ENCODE results near the gene NDUFB8.

The NDUFB8 gene

GRCh38 chr10:100522945-100523344, 6.7 kb downstream of the NDUFB8 start:
- no peak overlapping the region for H3K4me3 ChIP-seq (ENCODE audit: low read length in 2 of 2)
- H3K9me3 ChIP-seq (ENCODE audit: control insufficient read depth in 2 of 2, low read length in 2 of 2): no peaks in the 10 kb centered on the region
- no peak overlapping the region for H3K27ac ChIP-seq (ENCODE audit: low read depth in 2 of 2, low read length in 2 of 2)
- peaks cover 0 to 5% of the 10 kb centered on the region in 2 donors for H3K27me3 ChIP-seq (ENCODE audit: control insufficient read depth in 2 of 2, insufficient read depth in 2 of 2, low read length in 2 of 2)
- H3K4me1 ChIP-seq (ENCODE audit: control insufficient read depth in 2 of 2, insufficient read depth in 2 of 2, low read length in 2 of 2): peaks cover 3 to 5% of the 10 kb centered on the region in 2 donors
- peaks cover 31 to 42% of the 10 kb centered on the region in 2 donors for H3K36me3 ChIP-seq (ENCODE audit: control insufficient read depth in 2 of 2, insufficient read depth in 2 of 2, low read length in 2 of 2)
- H3K9ac ChIP-seq (ENCODE audit: low read depth in 1 of 2, low read length in 2 of 2): no peak overlapping the region

DNA sequence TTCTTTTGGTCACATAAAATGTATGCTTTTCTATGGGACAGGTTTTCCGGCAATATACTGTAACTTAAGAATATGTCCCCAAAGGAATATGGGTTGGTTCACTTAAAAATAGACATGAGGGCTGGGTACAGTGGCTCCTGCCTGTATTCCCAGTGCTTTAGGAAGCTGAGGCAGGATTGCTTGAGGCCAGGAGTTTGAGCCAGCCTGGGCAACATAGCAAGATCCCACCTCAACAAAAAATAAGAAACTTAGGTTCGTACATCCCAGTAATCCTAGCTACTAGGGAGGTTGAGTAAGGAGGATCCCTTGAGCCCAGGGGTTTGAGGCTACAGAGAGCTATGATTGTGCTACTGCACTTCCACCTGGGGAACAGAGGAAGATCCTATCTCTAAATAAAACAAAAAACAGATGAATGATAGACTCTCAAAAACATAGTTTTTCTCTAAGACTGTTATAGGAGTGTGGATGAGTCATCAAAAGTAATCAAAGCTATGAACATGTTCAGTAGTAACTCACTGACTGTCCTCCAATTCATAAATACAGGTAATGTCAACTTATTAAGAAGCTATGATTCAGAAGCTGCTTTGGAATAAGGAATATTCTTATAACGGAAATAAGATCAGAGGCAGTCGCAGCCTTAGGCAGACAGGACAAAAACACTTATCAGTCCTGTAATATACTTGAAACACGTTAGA, 7.4 kb downstream of the NDUFB8 start:
- Histone ChIP-seq H3K9ac (ENCODE audit: low read depth in 1 of 2, low read length in 2 of 2) (no peak overlapping the region), H3K4me3 (ENCODE audit: low read length in 2 of 2) (no peak overlapping the region), H3K36me3 (ENCODE audit: control insufficient read depth in 2 of 2, insufficient read depth in 2 of 2, low read length in 2 of 2) (peaks cover 31 to 42% of the 10 kb centered on the region in 2 donors), H3K4me1 (ENCODE audit: control insufficient read depth in 2 of 2, insufficient read depth in 2 of 2, low read length in 2 of 2) (peaks cover 2 to 5% of the 10 kb centered on the region in 2 donors), H3K9me3 (ENCODE audit: control insufficient read depth in 2 of 2, low read length in 2 of 2) (no peaks in the 10 kb centered on the region), H3K27me3 (ENCODE audit: control insufficient read depth in 2 of 2, insufficient read depth in 2 of 2, low read length in 2 of 2) (peaks cover 0 to 5% of the 10 kb centered on the region in 2 donors), H3K27ac (ENCODE audit: low read depth in 2 of 2, low read length in 2 of 2) (no peak overlapping the region)

GRCh38 chr10:100520811-100521210, 8.9 kb downstream of the NDUFB8 start:
- H3K4me3 ChIP-seq (ENCODE audit: low read length in 2 of 2): no peak overlapping the region
- H3K9ac ChIP-seq (ENCODE audit: low read depth in 1 of 2, low read length in 2 of 2): no peak overlapping the region
- peaks cover 2 to 5% of the 10 kb centered on the region in 2 donors for H3K4me1 ChIP-seq (ENCODE audit: control insufficient read depth in 2 of 2, insufficient read depth in 2 of 2, low read length in 2 of 2)
- no peaks in the 10 kb centered on the region for H3K9me3 ChIP-seq (ENCODE audit: control insufficient read depth in 2 of 2, low read length in 2 of 2)
- H3K27ac ChIP-seq (ENCODE audit: low read depth in 2 of 2, low read length in 2 of 2): no peak overlapping the region
- H3K27me3 ChIP-seq (ENCODE audit: control insufficient read depth in 2 of 2, insufficient read depth in 2 of 2, low read length in 2 of 2): peaks cover 0 to 5% of the 10 kb centered on the region in 2 donors
- H3K36me3 ChIP-seq (ENCODE audit: control insufficient read depth in 2 of 2, insufficient read depth in 2 of 2, low read length in 2 of 2): peaks cover 21 to 29% of the 10 kb centered on the region in 2 donors

DNA sequence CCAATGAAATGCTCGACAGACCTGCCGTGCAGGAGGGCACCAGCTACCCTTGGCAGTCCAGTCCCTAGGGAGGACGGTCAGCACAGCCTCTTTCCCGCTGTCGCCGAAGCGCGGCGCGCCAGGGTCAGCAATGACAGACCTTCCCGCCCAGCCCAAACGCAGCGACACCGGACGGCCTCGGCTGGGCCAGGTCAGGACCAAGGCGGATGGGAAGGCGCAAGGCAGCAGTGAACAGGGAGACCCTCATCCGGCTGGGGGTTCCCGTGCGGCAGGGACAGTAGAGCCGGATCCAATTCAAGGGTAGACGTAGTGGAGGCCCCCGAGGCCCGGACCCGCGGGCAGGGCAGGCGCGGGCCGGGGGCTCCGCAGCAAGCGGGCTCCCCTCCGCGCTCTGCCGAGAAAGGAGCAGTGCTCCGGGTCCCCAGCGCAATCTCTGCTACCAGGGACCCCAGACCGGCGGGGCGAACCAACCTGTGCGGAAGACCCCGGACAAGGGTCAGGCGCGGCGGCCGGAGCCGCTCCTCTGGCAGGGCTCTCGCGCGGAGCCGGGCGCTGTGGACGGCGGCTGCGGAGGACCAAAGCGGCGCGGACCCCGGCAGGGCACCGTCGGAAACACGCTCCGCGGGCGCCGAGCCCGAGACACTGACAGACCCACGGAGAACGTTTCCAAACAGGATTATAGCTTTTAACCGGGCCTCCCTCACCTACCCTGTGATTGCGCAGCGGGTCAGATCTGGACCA, 10.2 kb downstream of the NDUFB8 start, which contains the start of gene SEC31B:
Gene SEC31B, minus strand, starts transcription at position 551 of the 741 bp plus-strand sequence. CDS start 2,909 bp downstream, outside the sequence.
- no peak within 1 kb of the TSS for H3K27ac ChIP-seq (ENCODE audit: low read depth in 2 of 2, low read length in 2 of 2)
- H3K27me3 ChIP-seq (ENCODE audit: control insufficient read depth in 2 of 2, insufficient read depth in 2 of 2, low read length in 2 of 2): peaks cover 0 to 5% of the 10 kb centered on the region in 2 donors
- peaks cover 2 to 5% of the 10 kb centered on the region in 2 donors for H3K4me1 ChIP-seq (ENCODE audit: control insufficient read depth in 2 of 2, insufficient read depth in 2 of 2, low read length in 2 of 2)
- H3K36me3 ChIP-seq (ENCODE audit: control insufficient read depth in 2 of 2, insufficient read depth in 2 of 2, low read length in 2 of 2): peaks cover 10 to 17% of the 10 kb centered on the region in 2 donors
- H3K9me3 ChIP-seq (ENCODE audit: control insufficient read depth in 2 of 2, low read length in 2 of 2): no peaks in the 10 kb centered on the region
- H3K9ac ChIP-seq (ENCODE audit: low read depth in 1 of 2, low read length in 2 of 2): peak within 1 kb of the TSS in 1 of 2 donors; percentile 10
- H3K4me3 ChIP-seq (ENCODE audit: low read length in 2 of 2): peak within 1 kb of the TSS; percentile 32 to 39

GRCh38 chr10:100518761-100519241, 10.9 kb downstream of the NDUFB8 start:
- peaks cover 3 to 10% of the 10 kb centered on the region in 2 donors for H3K36me3 ChIP-seq (ENCODE audit: control insufficient read depth in 2 of 2, insufficient read depth in 2 of 2, low read length in 2 of 2)
- H3K27me3 ChIP-seq (ENCODE audit: control insufficient read depth in 2 of 2, insufficient read depth in 2 of 2, low read length in 2 of 2): peaks cover 0 to 5% of the 10 kb centered on the region in 2 donors
- H3K9me3 ChIP-seq (ENCODE audit: control insufficient read depth in 2 of 2, low read length in 2 of 2): no peaks in the 10 kb centered on the region
- H3K9ac ChIP-seq (ENCODE audit: low read depth in 1 of 2, low read length in 2 of 2): peak overlapping the region in 1 of 2 donors; percentile 10
- H3K4me3 ChIP-seq (ENCODE audit: low read length in 2 of 2): peak overlapping the region in 1 of 2 donors; percentile 8
- H3K27ac ChIP-seq (ENCODE audit: low read depth in 2 of 2, low read length in 2 of 2): no peak overlapping the region
- peaks cover 2 to 5% of the 10 kb centered on the region in 2 donors for H3K4me1 ChIP-seq (ENCODE audit: control insufficient read depth in 2 of 2, insufficient read depth in 2 of 2, low read length in 2 of 2)

GRCh38 chr10:100516847-100517246, 12.8 kb downstream of the NDUFB8 start:
- H3K4me1 ChIP-seq (ENCODE audit: control insufficient read depth in 2 of 2, insufficient read depth in 2 of 2, low read length in 2 of 2): peaks cover 2 to 5% of the 10 kb centered on the region in 2 donors
- peaks cover 5 to 6% of the 10 kb centered on the region in 2 donors for H3K36me3 ChIP-seq (ENCODE audit: control insufficient read depth in 2 of 2, insufficient read depth in 2 of 2, low read length in 2 of 2)
- peaks cover 0 to 5% of the 10 kb centered on the region in 2 donors for H3K27me3 ChIP-seq (ENCODE audit: control insufficient read depth in 2 of 2, insufficient read depth in 2 of 2, low read length in 2 of 2)
- no peaks in the 10 kb centered on the region for H3K9me3 ChIP-seq (ENCODE audit: control insufficient read depth in 2 of 2, low read length in 2 of 2)
- H3K27ac ChIP-seq (ENCODE audit: low read depth in 2 of 2, low read length in 2 of 2): no peak overlapping the region
- H3K9ac ChIP-seq (ENCODE audit: low read depth in 1 of 2, low read length in 2 of 2): no peak overlapping the region
- no peak overlapping the region for H3K4me3 ChIP-seq (ENCODE audit: low read length in 2 of 2)

DNA sequence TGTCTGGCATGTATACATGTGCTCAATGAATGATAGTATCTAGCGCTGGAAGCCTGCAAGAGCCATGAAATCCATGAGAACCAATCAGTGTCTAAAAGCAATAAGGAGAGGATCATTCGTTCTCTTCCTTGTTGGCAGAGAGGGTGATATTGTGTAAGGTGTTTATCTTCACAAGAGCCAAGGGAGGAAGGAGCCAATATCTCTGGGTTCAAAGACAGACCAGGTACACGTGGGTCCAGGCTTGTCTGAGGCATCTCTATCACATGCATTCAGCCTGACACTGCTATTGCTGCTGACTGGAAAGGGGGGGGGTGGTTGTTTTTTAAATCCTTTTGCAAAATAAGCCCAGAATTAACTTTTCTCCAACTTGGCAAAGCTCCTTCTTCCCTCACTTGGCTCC, 14.1 kb downstream of the NDUFB8 start:
- Histone ChIP-seq H3K27me3 (ENCODE audit: control insufficient read depth in 2 of 2, insufficient read depth in 2 of 2, low read length in 2 of 2) (peaks cover 0 to 5% of the 10 kb centered on the region in 2 donors), H3K27ac (ENCODE audit: low read depth in 2 of 2, low read length in 2 of 2) (no peak overlapping the region), H3K36me3 (ENCODE audit: control insufficient read depth in 2 of 2, insufficient read depth in 2 of 2, low read length in 2 of 2) (peaks cover 6% of the 10 kb centered on the region in 2 donors), H3K4me1 (ENCODE audit: control insufficient read depth in 2 of 2, insufficient read depth in 2 of 2, low read length in 2 of 2) (peaks cover 2 to 5% of the 10 kb centered on the region in 2 donors), H3K9ac (ENCODE audit: low read depth in 1 of 2, low read length in 2 of 2) (no peak overlapping the region), H3K9me3 (ENCODE audit: control insufficient read depth in 2 of 2, low read length in 2 of 2) (no peaks in the 10 kb centered on the region), H3K4me3 (ENCODE audit: low read length in 2 of 2) (no peak overlapping the region)

DNA sequence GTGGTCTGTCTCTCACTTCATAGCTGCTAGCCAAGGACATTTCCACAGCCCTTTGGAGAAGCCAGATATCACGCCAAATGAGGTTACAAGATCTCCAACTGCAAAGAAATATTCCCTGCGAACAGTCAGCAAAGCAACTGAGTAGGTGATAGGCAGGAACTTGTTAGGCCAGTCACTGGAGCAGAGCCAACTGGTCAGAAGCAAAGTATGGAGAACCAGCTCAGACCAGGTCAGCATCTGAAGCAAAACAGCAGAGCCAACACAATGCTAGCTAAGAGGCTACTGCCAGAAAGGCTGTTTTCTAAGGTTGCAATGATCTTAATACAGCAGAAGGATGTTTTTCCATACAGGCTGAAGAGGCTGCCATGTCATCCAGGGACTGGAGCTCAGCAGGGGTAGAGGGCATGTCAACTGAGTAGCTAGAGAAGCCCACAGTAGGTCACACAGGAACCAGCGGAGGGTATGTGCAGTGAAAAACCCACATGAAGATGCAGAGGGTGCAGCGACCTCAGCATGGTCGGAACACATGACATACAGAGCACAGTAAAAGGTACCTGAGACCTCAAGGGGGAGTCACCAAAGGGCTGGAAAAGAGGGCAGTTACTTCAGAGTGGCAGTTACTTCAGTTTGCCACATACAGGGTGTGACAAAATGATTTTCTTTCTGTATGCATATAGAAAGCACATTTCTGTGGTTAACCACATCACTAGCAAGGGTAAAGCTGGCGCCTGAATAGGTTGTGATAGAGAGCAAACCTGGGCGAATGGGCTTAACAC, 18.9 kb downstream of the NDUFB8 start:
- no peaks in the 10 kb centered on the region for H3K4me1 ChIP-seq (ENCODE audit: control insufficient read depth in 2 of 2, insufficient read depth in 2 of 2, low read length in 2 of 2)
- H3K9ac ChIP-seq (ENCODE audit: low read depth in 1 of 2, low read length in 2 of 2): no peak overlapping the region
- no peaks in the 10 kb centered on the region for H3K9me3 ChIP-seq (ENCODE audit: control insufficient read depth in 2 of 2, low read length in 2 of 2)
- no peak overlapping the region for H3K4me3 ChIP-seq (ENCODE audit: low read length in 2 of 2)
- peaks cover 4 to 19% of the 10 kb centered on the region in 2 donors for H3K36me3 ChIP-seq (ENCODE audit: control insufficient read depth in 2 of 2, insufficient read depth in 2 of 2, low read length in 2 of 2)
- no peaks in the 10 kb centered on the region for H3K27me3 ChIP-seq (ENCODE audit: control insufficient read depth in 2 of 2, insufficient read depth in 2 of 2, low read length in 2 of 2)
- H3K27ac ChIP-seq (ENCODE audit: low read depth in 2 of 2, low read length in 2 of 2): no peak overlapping the region

DNA sequence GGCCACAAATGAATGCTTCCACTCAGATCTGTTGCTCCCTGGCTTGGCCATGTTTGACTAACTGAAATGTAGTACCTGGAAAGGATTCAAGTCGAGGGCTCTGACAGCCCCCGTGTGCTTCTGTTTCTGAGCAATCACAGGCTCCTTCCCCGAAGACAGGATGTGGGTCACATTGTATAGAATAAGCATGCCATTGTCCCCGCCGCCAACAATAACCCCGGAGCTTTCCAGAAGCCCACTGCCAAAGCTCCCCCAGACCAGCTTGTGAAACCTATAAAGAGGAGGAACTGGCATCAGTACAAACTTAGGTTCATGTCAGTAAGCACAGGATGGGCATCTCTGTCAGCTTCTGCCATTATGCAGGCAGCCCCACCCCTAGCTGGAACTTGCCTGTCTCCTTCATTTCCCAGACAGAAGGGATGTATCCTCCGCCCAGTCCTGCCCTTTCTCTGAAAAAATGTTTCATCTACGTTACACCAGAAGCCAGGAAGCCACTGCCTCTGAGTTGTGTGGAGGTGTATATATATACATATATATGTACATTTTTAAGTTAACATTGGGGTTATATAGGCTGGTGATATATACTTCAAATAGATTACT, 20.3 kb downstream of the NDUFB8 start:
- peaks cover 14 to 24% of the 10 kb centered on the region in 2 donors for H3K36me3 ChIP-seq (ENCODE audit: control insufficient read depth in 2 of 2, insufficient read depth in 2 of 2, low read length in 2 of 2)
- no peak overlapping the region for H3K4me3 ChIP-seq (ENCODE audit: low read length in 2 of 2)
- no peak overlapping the region for H3K27ac ChIP-seq (ENCODE audit: low read depth in 2 of 2, low read length in 2 of 2)
- H3K9me3 ChIP-seq (ENCODE audit: control insufficient read depth in 2 of 2, low read length in 2 of 2): no peaks in the 10 kb centered on the region
- no peak overlapping the region for H3K9ac ChIP-seq (ENCODE audit: low read depth in 1 of 2, low read length in 2 of 2)
- H3K4me1 ChIP-seq (ENCODE audit: control insufficient read depth in 2 of 2, insufficient read depth in 2 of 2, low read length in 2 of 2): no peaks in the 10 kb centered on the region
- H3K27me3 ChIP-seq (ENCODE audit: control insufficient read depth in 2 of 2, insufficient read depth in 2 of 2, low read length in 2 of 2): no peaks in the 10 kb centered on the region

All from mucosa of rectum (tissue), 2 donors.